ENCODE measurements around the gene THSD4. TPM values are rescaled to one million over a fixed set of nuclear protein-coding genes. Genes with fewer than 3 reads are reported as not detected.

The THSD4 gene
- total RNA-seq, 2 experiments from 2014 or later: not detected

DNA sequence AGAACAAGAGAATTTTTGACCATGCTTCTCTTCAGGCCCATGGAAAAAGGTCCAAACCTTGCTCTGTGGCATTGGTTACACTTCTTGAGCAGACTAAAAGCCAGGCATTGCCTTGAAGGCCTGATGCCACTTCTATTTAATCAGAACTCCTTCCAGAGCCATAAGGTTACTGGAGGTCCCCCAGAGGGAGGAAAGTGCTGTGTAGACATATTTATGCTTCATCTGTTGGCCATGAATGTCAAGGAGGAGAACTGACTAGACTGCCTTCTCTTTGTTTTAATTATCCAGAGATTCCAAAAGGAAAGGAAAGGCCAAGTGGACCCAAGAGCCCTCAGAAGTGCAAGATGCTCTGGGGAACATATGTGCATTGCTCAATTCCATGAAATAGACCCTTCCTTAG lies 402.5 kb downstream of the THSD4 start:
- ATAC-seq (no peak), DNase-seq (no peak)
- Mint-ChIP-seq H3K27ac (no peak overlapping the region), H3K4me3 (no peak overlapping the region), H3K27me3 (peaks cover 22% of the 10 kb centered on the region), H3K9me3 (no peaks in the 10 kb centered on the region), H3K4me1 (ENCODE audit: low read depth) (no peaks in the 10 kb centered on the region), H3K36me3 (ENCODE audit: low read depth) (no peaks in the 10 kb centered on the region)
- TF ChIP-seq, protein P1, sequence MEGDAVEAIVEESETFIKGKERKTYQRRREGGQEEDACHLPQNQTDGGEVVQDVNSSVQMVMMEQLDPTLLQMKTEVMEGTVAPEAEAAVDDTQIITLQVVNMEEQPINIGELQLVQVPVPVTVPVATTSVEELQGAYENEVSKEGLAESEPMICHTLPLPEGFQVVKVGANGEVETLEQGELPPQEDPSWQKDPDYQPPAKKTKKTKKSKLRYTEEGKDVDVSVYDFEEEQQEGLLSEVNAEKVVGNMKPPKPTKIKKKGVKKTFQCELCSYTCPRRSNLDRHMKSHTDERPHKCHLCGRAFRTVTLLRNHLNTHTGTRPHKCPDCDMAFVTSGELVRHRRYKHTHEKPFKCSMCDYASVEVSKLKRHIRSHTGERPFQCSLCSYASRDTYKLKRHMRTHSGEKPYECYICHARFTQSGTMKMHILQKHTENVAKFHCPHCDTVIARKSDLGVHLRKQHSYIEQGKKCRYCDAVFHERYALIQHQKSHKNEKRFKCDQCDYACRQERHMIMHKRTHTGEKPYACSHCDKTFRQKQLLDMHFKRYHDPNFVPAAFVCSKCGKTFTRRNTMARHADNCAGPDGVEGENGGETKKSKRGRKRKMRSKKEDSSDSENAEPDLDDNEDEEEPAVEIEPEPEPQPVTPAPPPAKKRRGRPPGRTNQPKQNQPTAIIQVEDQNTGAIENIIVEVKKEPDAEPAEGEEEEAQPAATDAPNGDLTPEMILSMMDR (IDR thresholded peaks at IDR 0.05): no peak
- POLR2A ChIA-PET: no interaction called here
- CTCF ChIA-PET: no interaction called here
- intact Hi-C loops (cut with micrococcal nuclease): no loop called here

DNA sequence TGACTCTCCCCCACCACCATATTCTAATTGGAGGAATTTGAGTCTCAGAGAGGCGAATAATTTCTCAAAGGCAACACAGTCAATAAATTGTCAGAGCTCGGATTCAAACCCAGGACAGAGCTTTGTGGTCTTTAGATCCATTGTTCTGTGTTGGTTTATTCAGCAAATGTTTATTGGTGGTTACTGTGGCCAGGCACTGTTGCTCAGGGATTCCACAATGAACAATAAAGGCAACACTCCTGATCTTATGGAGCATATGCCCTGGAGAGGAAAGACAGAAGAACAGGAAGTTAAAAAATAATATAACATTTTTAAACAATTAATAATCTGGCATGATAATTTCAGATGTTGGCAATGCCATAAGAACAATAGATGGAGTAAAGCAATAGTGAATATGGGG lies 403.4 kb downstream of the THSD4 start:
- ATAC-seq (no peak), DNase-seq (no peak)
- H3K27ac Mint-ChIP-seq: no peak overlapping the region
- H3K27me3 Mint-ChIP-seq: peaks cover 15% of the 10 kb centered on the region
- ChIA-PET CTCF (no interaction called here), POLR2A (no interaction called here)
- no peaks in the 10 kb centered on the region for H3K9me3 Mint-ChIP-seq
- TF ChIP-seq, protein P1 (IDR thresholded peaks at IDR 0.05): no peak
- H3K4me3 Mint-ChIP-seq: no peak overlapping the region
- intact Hi-C loops (cut with micrococcal nuclease): no loop called here
- no peaks in the 10 kb centered on the region for H3K36me3 Mint-ChIP-seq (ENCODE audit: low read depth)
- no peaks in the 10 kb centered on the region for H3K4me1 Mint-ChIP-seq (ENCODE audit: low read depth)

- no peaks in the 10 kb centered on the region for H3K4me1 Mint-ChIP-seq (ENCODE audit: low read depth)
- POLR2A ChIA-PET: no interaction called here
Measured at GRCh38 chr15:71526060-71526820, 411.0 kb downstream of the THSD4 start.

GRCh38 chr15:71529361-71529760 lies 414.1 kb downstream of the THSD4 start:
- ATAC-seq: no peak
- H3K27ac Mint-ChIP-seq: no peak overlapping the region
- H3K36me3 Mint-ChIP-seq (ENCODE audit: low read depth): no peaks in the 10 kb centered on the region
- POLR2A ChIA-PET: no interaction called here
- CTCF ChIA-PET: no interaction called here
- H3K4me1 Mint-ChIP-seq (ENCODE audit: low read depth): no peaks in the 10 kb centered on the region
- peaks cover 24% of the 10 kb centered on the region for H3K27me3 Mint-ChIP-seq
- TF ChIP-seq, protein P1 (IDR thresholded peaks at IDR 0.05): no peak
- H3K4me3 Mint-ChIP-seq: no peak overlapping the region
- DNase-seq: no peak
- peaks cover 4% of the 10 kb centered on the region for H3K9me3 Mint-ChIP-seq
- intact Hi-C loops (cut with micrococcal nuclease): no loop called here

More at GRCh38 chr15:71526060-71526820, 411.0 kb downstream of the THSD4 start:
- intact Hi-C loops (cut with micrococcal nuclease): no loop called here
- peaks cover 17% of the 10 kb centered on the region for H3K27me3 Mint-ChIP-seq
- TF ChIP-seq, protein P1 (IDR thresholded peaks at IDR 0.05): no peak
- no peak overlapping the region for H3K27ac Mint-ChIP-seq
- DNase-seq: no peak
- H3K36me3 Mint-ChIP-seq (ENCODE audit: low read depth): no peaks in the 10 kb centered on the region
- CTCF ChIA-PET: no interaction called here
- H3K9me3 Mint-ChIP-seq: no peaks in the 10 kb centered on the region
- H3K4me3 Mint-ChIP-seq: no peak overlapping the region
- ATAC-seq: no peak

GRCh38 chr15:71530116-71530515 lies 414.8 kb downstream of the THSD4 start:
- peaks cover 4% of the 10 kb centered on the region for H3K9me3 Mint-ChIP-seq
- H3K4me3 Mint-ChIP-seq: no peak overlapping the region
- no peaks in the 10 kb centered on the region for H3K36me3 Mint-ChIP-seq (ENCODE audit: low read depth)
- TF ChIP-seq, protein P1 (IDR thresholded peaks at IDR 0.05): no peak
- no peak overlapping the region for H3K27ac Mint-ChIP-seq
- ATAC-seq: no peak
- no peak for DNase-seq
- ChIA-PET POLR2A (no interaction called here), CTCF (no interaction called here)
- intact Hi-C loops (cut with micrococcal nuclease): no loop called here
- peaks cover 24% of the 10 kb centered on the region for H3K27me3 Mint-ChIP-seq
- H3K4me1 Mint-ChIP-seq (ENCODE audit: low read depth): no peaks in the 10 kb centered on the region

All from activated CD8-positive, alpha-beta T cell treated with anti-CD3 and anti-CD28 coated beads for 36 hours (primary cell).